ENCODE measurements around the gene ZNF500. TPM values are rescaled to one million over a fixed set of nuclear protein-coding genes. Genes with fewer than 3 reads are reported as not detected.

The ZNF500 gene
- polyA plus RNA-seq, 1 of the 3 experiments (the other 2 are of a cell fraction) = 6.3 TPM

DNA sequence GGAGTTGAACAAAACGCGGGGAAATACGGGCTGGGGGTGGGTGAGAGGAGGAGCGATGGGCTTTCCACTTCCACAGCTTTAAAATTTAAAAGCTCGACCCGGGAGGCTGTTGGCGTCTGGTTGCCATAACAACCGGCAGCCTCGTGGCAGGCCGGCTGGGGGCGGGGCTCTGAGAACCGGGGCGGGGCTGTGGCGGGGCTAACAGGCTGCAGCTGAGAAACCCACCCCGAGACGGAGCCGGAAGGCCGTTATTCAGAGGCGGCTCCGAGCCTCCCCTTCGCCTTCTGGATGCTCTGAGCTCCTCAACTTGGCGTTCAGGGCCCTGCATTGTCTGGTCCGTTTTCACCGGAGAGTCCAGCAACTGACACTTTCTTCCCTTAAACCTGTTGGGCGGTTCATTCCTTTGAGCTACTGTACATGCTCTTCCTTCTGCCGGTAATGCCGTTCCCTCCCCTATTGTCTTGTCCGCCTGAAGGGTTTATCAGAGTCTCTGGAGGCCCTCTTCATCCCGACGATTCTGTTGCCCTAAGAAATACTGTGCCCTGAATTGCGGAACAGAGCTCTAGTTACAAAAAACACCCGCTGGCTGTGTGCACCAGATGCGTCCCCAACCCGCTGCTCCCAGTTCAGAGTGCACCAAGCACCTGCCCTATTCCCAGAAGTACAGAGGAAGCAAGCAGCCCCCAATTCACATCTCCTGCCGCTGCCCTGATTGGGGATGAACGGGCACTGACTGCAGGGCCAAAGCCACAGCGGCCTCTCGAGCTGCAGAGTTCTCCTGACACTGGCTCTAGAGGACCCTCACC, 32.0 kb downstream of the ZNF500 start:
- H2AFZ ChIP-seq (ENCODE audit: low read depth) = peak overlapping the region; percentile 88
- H3K27ac ChIP-seq (ENCODE audit: low read depth in 2 of 2, low read length in 1 of 2) = peak overlapping the region; percentile 88 to 96
- no peaks in the 10 kb centered on the region for H3K9me2 ChIP-seq
- H3F3A ChIP-seq (replicated peaks; ENCODE audit: insufficient read depth) = no peaks in the 10 kb centered on the region
- no peaks in the 10 kb centered on the region for H3K27me3 ChIP-seq (ENCODE audit: insufficient read depth)
- H3K4me2 ChIP-seq = peak overlapping the region; percentile 98
- ChIA-PET CTCF (interaction anchor here (0.9 to 1.5 kb wide), 4 partner anchors 40 to 222 kb away, joined by 3 to 7 read pairs (median 4); no protein-coding TSS in a partner anchor), POLR2A (interaction anchor here (0.8 to 2.2 kb wide), 9 partner anchors 10 to 224 kb away, joined by 3 to 16 read pairs (median 4); partner anchors contain the start of genes ROGDI and ZNF500)
- 17% methylated on average over 27 of the region's 38 CpGs for WGBS (ENCODE audit: low lambda C conversion rate)
- peaks cover 0 to 6% of the 10 kb centered on the region in 2 experiments; a peak in 1 of 4 replicates for H3K4me1 ChIP-seq (ENCODE audit: control insufficient read depth in 1 of 2, insufficient read depth in 2 of 2, low read depth in 1 of 2, low read length in 1 of 2)
- TF ChIP-seq MEF2A (IDR thresholded peaks at IDR 0.05; ENCODE audit: borderline replicate concordance, low read depth) = no peak
- TF ChIP-seq JUND (IDR thresholded peaks at IDR 0.05) = no peak
- TF ChIP-seq SMC3 (IDR thresholded peaks at IDR 0.05; ENCODE audit: low read depth, low read length) = no peak
- TF ChIP-seq EZH2phosphoT487 (IDR thresholded peaks at IDR 0.05; ENCODE audit: borderline replicate concordance, low read depth) = no peak
- TF ChIP-seq CHD2 (IDR thresholded peaks at IDR 0.05; ENCODE audit: low read length, partially characterized antibody) = no peak
- peak; percentile 96 for TF ChIP-seq MXI1 (IDR thresholded peaks at IDR 0.05; ENCODE audit: low read depth, low read length)
- no peak for TF ChIP-seq TAF1 (IDR thresholded peaks at IDR 0.05; ENCODE audit: borderline replicate concordance, low read depth, low read length)
- no peak for TF ChIP-seq FOXJ3 (CRISPR knock-in tag; IDR thresholded peaks at IDR 0.05)
- TF ChIP-seq ELF1 (IDR thresholded peaks at IDR 0.05) = no peak
- TF ChIP-seq POLR2AphosphoS5 (IDR thresholded peaks at IDR 0.05; ENCODE audit: low read depth, low read length) = peak; percentile 86
- TF ChIP-seq RCOR1 (IDR thresholded peaks at IDR 0.05; ENCODE audit: low read length) = no peak
- TF ChIP-seq SIN3A (IDR thresholded peaks at IDR 0.05; ENCODE audit: borderline replicate concordance, low read depth, low read length) = peak; percentile 32; the same call in 1 of the 2 replicates
- no peak for TF ChIP-seq TCF12 (IDR thresholded peaks at IDR 0.05)
- TF ChIP-seq, protein P1, sequence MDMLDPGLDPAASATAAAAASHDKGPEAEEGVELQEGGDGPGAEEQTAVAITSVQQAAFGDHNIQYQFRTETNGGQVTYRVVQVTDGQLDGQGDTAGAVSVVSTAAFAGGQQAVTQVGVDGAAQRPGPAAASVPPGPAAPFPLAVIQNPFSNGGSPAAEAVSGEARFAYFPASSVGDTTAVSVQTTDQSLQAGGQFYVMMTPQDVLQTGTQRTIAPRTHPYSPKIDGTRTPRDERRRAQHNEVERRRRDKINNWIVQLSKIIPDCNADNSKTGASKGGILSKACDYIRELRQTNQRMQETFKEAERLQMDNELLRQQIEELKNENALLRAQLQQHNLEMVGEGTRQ (IDR thresholded peaks at IDR 0.05; ENCODE audit: borderline replicate concordance, low read depth, low read length) = no peak
- TF ChIP-seq FOXM1 (IDR thresholded peaks at IDR 0.05; ENCODE audit: low read depth) = no peak
- TF ChIP-seq, protein P2, sequence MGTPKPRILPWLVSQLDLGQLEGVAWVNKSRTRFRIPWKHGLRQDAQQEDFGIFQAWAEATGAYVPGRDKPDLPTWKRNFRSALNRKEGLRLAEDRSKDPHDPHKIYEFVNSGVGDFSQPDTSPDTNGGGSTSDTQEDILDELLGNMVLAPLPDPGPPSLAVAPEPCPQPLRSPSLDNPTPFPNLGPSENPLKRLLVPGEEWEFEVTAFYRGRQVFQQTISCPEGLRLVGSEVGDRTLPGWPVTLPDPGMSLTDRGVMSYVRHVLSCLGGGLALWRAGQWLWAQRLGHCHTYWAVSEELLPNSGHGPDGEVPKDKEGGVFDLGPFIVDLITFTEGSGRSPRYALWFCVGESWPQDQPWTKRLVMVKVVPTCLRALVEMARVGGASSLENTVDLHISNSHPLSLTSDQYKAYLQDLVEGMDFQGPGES (IDR thresholded peaks at IDR 0.05; ENCODE audit: low read depth, low read length) = no peak
- TF ChIP-seq, protein P3, sequence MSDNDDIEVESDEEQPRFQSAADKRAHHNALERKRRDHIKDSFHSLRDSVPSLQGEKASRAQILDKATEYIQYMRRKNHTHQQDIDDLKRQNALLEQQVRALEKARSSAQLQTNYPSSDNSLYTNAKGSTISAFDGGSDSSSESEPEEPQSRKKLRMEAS (IDR thresholded peaks at IDR 0.05; ENCODE audit: low read depth) = peak; percentile 58
- TF ChIP-seq, protein P4, sequence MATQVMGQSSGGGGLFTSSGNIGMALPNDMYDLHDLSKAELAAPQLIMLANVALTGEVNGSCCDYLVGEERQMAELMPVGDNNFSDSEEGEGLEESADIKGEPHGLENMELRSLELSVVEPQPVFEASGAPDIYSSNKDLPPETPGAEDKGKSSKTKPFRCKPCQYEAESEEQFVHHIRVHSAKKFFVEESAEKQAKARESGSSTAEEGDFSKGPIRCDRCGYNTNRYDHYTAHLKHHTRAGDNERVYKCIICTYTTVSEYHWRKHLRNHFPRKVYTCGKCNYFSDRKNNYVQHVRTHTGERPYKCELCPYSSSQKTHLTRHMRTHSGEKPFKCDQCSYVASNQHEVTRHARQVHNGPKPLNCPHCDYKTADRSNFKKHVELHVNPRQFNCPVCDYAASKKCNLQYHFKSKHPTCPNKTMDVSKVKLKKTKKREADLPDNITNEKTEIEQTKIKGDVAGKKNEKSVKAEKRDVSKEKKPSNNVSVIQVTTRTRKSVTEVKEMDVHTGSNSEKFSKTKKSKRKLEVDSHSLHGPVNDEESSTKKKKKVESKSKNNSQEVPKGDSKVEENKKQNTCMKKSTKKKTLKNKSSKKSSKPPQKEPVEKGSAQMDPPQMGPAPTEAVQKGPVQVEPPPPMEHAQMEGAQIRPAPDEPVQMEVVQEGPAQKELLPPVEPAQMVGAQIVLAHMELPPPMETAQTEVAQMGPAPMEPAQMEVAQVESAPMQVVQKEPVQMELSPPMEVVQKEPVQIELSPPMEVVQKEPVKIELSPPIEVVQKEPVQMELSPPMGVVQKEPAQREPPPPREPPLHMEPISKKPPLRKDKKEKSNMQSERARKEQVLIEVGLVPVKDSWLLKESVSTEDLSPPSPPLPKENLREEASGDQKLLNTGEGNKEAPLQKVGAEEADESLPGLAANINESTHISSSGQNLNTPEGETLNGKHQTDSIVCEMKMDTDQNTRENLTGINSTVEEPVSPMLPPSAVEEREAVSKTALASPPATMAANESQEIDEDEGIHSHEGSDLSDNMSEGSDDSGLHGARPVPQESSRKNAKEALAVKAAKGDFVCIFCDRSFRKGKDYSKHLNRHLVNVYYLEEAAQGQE (IDR thresholded peaks at IDR 0.05; ENCODE audit: low read depth, low read length) = no peak
- no peak for TF ChIP-seq RAD21 (IDR thresholded peaks at IDR 0.05; ENCODE audit: low read length)
- TF ChIP-seq RXRA (IDR thresholded peaks at IDR 0.05; ENCODE audit: borderline replicate concordance, low read depth) = no peak
- TF ChIP-seq, protein P5, sequence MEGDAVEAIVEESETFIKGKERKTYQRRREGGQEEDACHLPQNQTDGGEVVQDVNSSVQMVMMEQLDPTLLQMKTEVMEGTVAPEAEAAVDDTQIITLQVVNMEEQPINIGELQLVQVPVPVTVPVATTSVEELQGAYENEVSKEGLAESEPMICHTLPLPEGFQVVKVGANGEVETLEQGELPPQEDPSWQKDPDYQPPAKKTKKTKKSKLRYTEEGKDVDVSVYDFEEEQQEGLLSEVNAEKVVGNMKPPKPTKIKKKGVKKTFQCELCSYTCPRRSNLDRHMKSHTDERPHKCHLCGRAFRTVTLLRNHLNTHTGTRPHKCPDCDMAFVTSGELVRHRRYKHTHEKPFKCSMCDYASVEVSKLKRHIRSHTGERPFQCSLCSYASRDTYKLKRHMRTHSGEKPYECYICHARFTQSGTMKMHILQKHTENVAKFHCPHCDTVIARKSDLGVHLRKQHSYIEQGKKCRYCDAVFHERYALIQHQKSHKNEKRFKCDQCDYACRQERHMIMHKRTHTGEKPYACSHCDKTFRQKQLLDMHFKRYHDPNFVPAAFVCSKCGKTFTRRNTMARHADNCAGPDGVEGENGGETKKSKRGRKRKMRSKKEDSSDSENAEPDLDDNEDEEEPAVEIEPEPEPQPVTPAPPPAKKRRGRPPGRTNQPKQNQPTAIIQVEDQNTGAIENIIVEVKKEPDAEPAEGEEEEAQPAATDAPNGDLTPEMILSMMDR (IDR thresholded peaks at IDR 0.05) = no peak
- TF ChIP-seq GABPA (IDR thresholded peaks at IDR 0.05; ENCODE audit: low read depth) = no peak
- H3K4me3 ChIP-seq (ENCODE audit: low read depth in 2 of 2, low read length in 1 of 2) = peak overlapping the region; percentile 97
- H3K9ac ChIP-seq = peak overlapping the region; percentile 83
- peak; percentile 93 for DNase-seq
- H3K9me3 ChIP-seq = no peaks in the 10 kb centered on the region
- H3K36me3 ChIP-seq (replicated peaks in 1 of 2; ENCODE audit: control insufficient read depth in 1 of 2, insufficient read depth in 2 of 2, low read length in 1 of 2) = peaks cover 10 to 14% of the 10 kb centered on the region in 2 experiments
- peaks cover 41% of the 10 kb centered on the region for H3K79me2 ChIP-seq (ENCODE audit: insufficient read depth)
- H4K20me1 ChIP-seq (ENCODE audit: insufficient read depth) = no peaks in the 10 kb centered on the region

All from SK-N-SH (cell line).